Lower leg skin (tissue), 4 donors: ENCODE results near the gene SESTD1. TPM values are rescaled to one million over a fixed set of nuclear protein-coding genes. Genes with fewer than 3 reads are reported as not detected.
"Not testable (repeated sequence)": the region's sequence is repeated elsewhere in the genome, so short reads cannot be mapped to it uniquely, and the experiment has no call there.

Experiments
- DNase-seq, 2 donors: peaks; one replicate each; pipeline ENCODE4 v3.0.0-alpha.2; 2019; ENCODE audit warnings: low spot score in 2 of 2
- H3K4me3 ChIP-seq: fragments of 200-600 bp; sonication (generic); 2 replicates; pipeline ENCODE4 v1.5.1; 2017; ENCODE audit warnings: mild to moderate bottlenecking, low read depth; ENCODE audit not compliant: poor library complexity, severe bottlenecking
- POLR2A ChIP-seq, 2 donors: fragments of 450-650 bp; IDR thresholded peaks; one replicate each; pipeline ENCODE4 v1.6.1; 2016 to 2017; ENCODE audit warnings: antibody characterized with exemption in 2 of 2, mild to moderate bottlenecking in 1 of 2, moderate library complexity in 1 of 2
- WGBS, 2 donors: methylation state at CpG; one replicate each; pipeline ENCODE4 v1.1.5; 2018; 5-methylcytosine and 5-hydroxymethylcytosine counted together
- intact Hi-C: fragments of 100-400 bp; cut with DNase I; formaldehyde crosslinking; loops from one replicate; pipeline ENCODE4 v1.15.0; 2023; ENCODE audit warnings: low total_unique reads
- total RNA-seq, 4 donors: library from RNA; depleted of rRNA; stranded (reverse); fragments of >200 nt; gene quantifications; one replicate each; pipeline ENCODE4 v1.1.0, GENCODE V29; 2016
- TF ChIP-seq, protein P1 (sequence below), 3 donors: fragments of 450-650 bp; IDR thresholded peaks; one replicate each; pipeline ENCODE4 v1.5.1; 2016; ENCODE audit warnings: antibody characterized with exemption in 3 of 3, mild to moderate bottlenecking in 3 of 3, moderate library complexity in 2 of 3

The SESTD1 gene
- total RNA-seq, 4 donors from 2014 or later, result 8.7 to 22.9 (median 11.8) TPM

DNA sequence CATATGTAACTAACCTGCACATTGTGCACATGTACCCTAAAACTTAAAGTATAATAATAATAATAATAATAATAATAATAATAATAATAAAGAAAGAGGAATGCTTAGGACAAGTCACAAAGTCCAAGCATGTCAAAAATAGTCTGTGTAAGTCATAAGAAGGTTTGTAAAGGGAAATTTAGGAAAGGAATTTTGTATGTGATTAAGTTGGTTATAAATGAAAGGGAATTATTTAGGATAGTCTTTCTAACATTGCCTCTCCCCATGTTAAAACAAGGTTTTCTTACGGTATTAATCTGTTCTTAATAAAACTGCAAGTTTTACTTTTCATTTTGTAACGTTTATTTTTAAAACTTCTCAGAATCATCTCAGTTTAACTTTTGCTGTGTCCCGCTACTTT is 62.8 kb downstream of the SESTD1 start:
- 98% methylated on average over 3 of the region's 3 CpGs; no CpG with 5 or more reads in 1 of the 2 donors for WGBS, 2 donors
- TF ChIP-seq, protein P1, sequence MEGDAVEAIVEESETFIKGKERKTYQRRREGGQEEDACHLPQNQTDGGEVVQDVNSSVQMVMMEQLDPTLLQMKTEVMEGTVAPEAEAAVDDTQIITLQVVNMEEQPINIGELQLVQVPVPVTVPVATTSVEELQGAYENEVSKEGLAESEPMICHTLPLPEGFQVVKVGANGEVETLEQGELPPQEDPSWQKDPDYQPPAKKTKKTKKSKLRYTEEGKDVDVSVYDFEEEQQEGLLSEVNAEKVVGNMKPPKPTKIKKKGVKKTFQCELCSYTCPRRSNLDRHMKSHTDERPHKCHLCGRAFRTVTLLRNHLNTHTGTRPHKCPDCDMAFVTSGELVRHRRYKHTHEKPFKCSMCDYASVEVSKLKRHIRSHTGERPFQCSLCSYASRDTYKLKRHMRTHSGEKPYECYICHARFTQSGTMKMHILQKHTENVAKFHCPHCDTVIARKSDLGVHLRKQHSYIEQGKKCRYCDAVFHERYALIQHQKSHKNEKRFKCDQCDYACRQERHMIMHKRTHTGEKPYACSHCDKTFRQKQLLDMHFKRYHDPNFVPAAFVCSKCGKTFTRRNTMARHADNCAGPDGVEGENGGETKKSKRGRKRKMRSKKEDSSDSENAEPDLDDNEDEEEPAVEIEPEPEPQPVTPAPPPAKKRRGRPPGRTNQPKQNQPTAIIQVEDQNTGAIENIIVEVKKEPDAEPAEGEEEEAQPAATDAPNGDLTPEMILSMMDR (IDR thresholded peaks at IDR 0.05), result no peak
- no peak for TF ChIP-seq POLR2A (IDR thresholded peaks at IDR 0.05)
- DNase-seq, result no peak
- no peak overlapping the region for H3K4me3 ChIP-seq
- intact Hi-C loops, result no loop called here

DNA sequence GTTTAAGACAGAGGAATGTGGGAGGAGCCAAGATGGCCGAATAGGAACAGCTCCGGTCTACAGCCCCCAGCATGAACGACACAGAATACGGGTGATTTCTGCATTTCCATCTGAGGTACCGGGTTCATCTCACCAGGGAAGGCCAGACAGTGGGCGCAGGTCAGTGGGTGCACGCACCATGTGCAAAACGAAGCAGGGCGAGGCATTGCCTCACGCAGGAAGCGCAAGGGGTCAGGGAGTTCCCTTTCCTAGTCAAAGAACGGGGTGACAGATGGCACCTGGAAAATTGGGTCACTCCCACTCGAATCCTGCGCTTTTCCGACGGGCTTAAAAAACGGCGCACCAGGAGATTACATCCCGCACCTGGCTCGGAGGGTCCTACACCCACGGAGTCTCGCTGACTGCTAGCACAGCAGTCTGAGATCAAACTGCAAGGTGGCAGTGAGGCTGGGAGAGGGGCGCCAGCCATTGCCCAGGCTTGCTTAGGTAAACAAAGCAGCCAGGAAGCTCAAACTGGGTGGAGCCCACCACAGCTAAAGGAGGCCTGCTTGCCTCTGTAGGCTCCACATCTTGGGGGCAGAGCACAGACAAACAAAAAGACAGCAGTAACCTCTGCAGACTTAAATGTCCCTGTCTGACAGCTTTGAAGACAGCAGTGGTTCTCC is 68.6 kb downstream of the SESTD1 start:
- H3K4me3 ChIP-seq, DNase-seq, intact Hi-C loops: not testable (repeated sequence)
- 91 to 96% methylated on average over 17 to 23 of the region's 23 CpGs for WGBS, 2 donors

DNA sequence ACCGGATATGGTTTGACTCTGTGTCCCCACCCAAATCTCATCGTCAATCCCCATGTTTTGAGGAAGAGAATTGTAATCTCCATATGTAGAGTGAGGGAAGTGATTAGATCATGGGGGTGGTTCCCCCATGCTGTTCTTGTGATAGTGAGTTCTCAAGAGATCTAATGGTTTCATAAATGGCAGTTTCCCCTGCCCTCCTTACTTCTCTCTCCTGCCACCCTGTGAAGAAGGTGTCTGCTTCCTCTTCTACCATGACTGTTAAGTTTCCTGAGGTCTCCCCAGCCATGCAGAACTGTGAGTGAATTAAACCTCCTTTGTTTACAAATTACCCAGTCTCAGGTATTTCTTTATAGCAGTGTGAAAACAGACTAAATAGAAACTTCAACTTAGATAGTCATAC is 69.5 kb downstream of the SESTD1 start:
- WGBS, 2 donors, result 93 to 94% methylated on average over 2 of the region's 2 CpGs
- TF ChIP-seq, protein P1 (IDR thresholded peaks at IDR 0.05), result no peak
- TF ChIP-seq POLR2A (IDR thresholded peaks at IDR 0.05), result no peak
- intact Hi-C loops, result no loop called here
- no peak for DNase-seq
- H3K4me3 ChIP-seq, result no peak overlapping the region

DNA sequence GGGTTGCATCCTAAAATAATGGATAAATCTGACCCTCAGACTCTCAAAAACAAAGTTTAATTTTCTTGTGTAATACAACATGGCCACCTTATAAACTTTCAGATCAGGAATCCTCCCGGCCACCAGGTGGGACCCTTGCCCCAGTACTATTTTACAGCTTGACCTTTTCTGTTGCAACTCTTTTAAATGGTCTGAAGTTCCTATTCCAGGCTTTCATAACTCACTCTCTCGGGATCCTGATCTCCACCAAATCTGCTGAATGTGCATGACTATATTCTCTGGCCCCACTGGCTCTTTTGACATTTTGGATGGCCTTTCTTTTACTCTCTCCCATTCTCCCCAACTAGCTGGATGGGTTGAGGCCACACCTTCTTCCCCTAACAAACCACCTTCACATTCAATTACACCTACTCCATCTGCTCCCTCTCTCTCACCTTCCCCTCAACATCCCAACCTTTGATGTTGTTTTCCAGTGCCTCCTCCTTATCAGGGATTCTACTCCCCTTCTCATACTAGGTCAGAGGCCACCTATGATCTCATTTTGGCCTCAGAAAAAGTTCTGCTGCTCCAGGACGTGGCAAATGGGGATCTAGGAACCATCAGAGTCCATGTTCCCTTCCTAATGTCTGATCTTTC is 70.8 kb downstream of the SESTD1 start:
- DNase-seq, result no peak
- TF ChIP-seq, protein P1 (IDR thresholded peaks at IDR 0.05), result no peak
- no peak for TF ChIP-seq POLR2A (IDR thresholded peaks at IDR 0.05)
- intact Hi-C loops, result no loop called here

DNA sequence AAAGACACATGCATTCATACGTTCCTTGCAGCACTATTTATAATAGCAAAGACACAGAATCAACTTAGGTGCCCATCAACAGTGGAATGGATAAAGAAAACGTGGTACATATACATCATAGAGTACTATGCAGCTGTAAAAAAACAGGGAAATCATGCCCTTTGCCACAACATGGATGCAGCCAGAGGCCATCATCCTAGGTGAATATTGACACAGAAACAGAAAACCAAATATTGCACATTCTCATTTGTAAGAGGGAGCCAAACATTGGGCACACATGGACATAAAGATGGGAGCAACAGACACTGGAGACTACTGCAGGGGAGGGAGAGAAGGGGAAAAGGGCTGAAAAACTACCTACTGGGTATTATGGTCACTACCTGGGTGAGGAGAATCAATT is 73.5 kb downstream of the SESTD1 start:
- DNase-seq, result no peak
- H3K4me3 ChIP-seq, result no peak overlapping the region
- whole genome bisulfite sequencing, 2 donors, result 93 to 95% methylated on average over 2 of the region's 2 CpGs
- intact Hi-C loops, result no loop called here
- no peak for TF ChIP-seq POLR2A (IDR thresholded peaks at IDR 0.05)
- TF ChIP-seq, protein P1 (IDR thresholded peaks at IDR 0.05), result no peak

More for the DNA sequence above, 70.8 kb downstream of the SESTD1 start:
- WGBS, 2 donors, result 86% methylated on average over 3 of the region's 3 CpGs
- no peak overlapping the region for H3K4me3 ChIP-seq

DNA sequence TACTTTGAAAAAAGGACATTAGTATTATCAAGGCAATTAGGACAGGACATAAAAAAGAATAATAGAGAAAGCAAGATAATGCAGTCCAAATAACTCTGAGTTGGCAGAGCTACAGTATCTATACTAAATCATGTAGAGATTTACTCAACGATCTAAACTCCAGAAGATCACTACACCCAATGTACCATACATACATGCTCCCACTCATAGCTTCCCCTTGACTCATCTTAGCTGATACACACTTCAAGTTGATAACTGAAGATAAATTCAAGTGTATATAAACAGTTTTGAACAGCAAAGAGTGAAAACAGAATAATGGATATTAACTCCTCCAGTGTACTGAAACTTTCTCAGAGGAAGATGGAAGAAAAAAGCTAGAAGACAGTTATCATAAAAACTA is 78.5 kb downstream of the SESTD1 start:
- TF ChIP-seq, protein P1 (IDR thresholded peaks at IDR 0.05), result no peak
- no peak for TF ChIP-seq POLR2A (IDR thresholded peaks at IDR 0.05)
- no peak overlapping the region for H3K4me3 ChIP-seq
- intact Hi-C loops, result no loop called here
- DNase-seq, result no peak
- 59 to 73% methylated on average over 1 of the region's 1 CpG for WGBS, 2 donors
